H1 (cell line): ENCODE results near the gene DPP10. TPM values are rescaled to one million over a fixed set of nuclear protein-coding genes. Genes with fewer than 3 reads are reported as not detected.

ENCODE experiments used
- CBX5 ChIP-seq: fragments of 300-800, 300-1000 bp; sonication (generic); IDR thresholded peaks from 2 replicates; pipeline ENCODE4 v1.7.1; 2016; ENCODE audit warnings: antibody characterized with exemption, low read length, low read depth
- POLR2AphosphoS5 ChIP-seq: IDR thresholded peaks from 2 replicates; pipeline ENCODE4 v1.6.1; 2011; ENCODE audit warnings: low read depth, low read length
- RAD21 ChIP-seq, 2 experiments: IDR thresholded peaks in 1 of 2; conservative IDR thresholded peaks in 1 of 2; 2 replicates each; pipeline ENCODE4 v1.6.1; 2011; ENCODE audit warnings: low read depth in 2 of 2, low read length in 2 of 2, improper control_type of control experiment in 1 of 2, inconsistent platforms in 1 of 2, mild to moderate bottlenecking in 1 of 2, moderate library complexity in 1 of 2
- RNF2 ChIP-seq: fragments of 200-900, 300-1000 bp; sonication (generic); IDR thresholded peaks from 2 replicates; pipeline ENCODE4 v1.7.1; 2016; ENCODE audit warnings: borderline replicate concordance, low read depth, mild to moderate bottlenecking, antibody characterized with exemption, low read length; ENCODE audit not compliant: poor library complexity, severe bottlenecking; ENCODE audit errors: missing control alignments
- polyA plus RNA-seq, 7 experiments: library from polyadenylated mRNA; depleted of rRNA in 3 of 7; stranded (reverse) in 5 of 7; unstranded in 2 of 7; fragments of >200 nt in 5 of 7; fragments of 200-250 nt in 2 of 7; gene quantifications; 1 replicate in 5 of 7; 2 replicates in 1 of 7; 4 replicates in 1 of 7; pipeline versions ENCODE4 v1.2.1 to v1.2.3, GENCODE V29; 2011 to 2013; ENCODE audit warnings: missing spikeins in 2 of 7, mixed read lengths in 2 of 7
- total RNA-seq: library from RNA; stranded (reverse); fragmentation: NEBNext Ultra II Directional; extraction: Animal tissue kit (Norgen Biotek cat#: 25700); gene quantifications from 2 replicates; pipeline ENCODE4 v1.2.1, GENCODE V29; 2021
- TF ChIP-seq, protein P1 (sequence below): IDR thresholded peaks from 2 replicates; pipeline ENCODE4 v1.6.1; 2012; ENCODE audit warnings: inconsistent platforms

Gene DPP10
- total and polyA plus RNA-seq, 2 of the 8 experiments (the other 6 are each of a cell fraction or from before 2014, with no cell fraction given): 3.3 to 7.2 TPM

- TF ChIP-seq CBX5 (no peak), RNF2 (no peak), RAD21 (IDR thresholded peaks at IDR 0.05 in 1 of 2, conservative IDR thresholded peaks at IDR 0.05 in 1 of 2; ENCODE audit: low read depth in 2 of 2, low read length in 2 of 2) (no peak), POLR2AphosphoS5 (no peak)
- TF ChIP-seq, protein P1, sequence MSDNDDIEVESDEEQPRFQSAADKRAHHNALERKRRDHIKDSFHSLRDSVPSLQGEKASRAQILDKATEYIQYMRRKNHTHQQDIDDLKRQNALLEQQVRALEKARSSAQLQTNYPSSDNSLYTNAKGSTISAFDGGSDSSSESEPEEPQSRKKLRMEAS: no peak
Measured at GRCh38 chr2:115484983-115485382, 1042.5 kb downstream of the DPP10 start (continued).
